ENCODE results near the gene CPA1. TPM values are rescaled to one million over a fixed set of nuclear protein-coding genes. Genes with fewer than 3 reads are reported as not detected.

CPA1 gene
- total and polyA plus RNA-seq, 2 of the 13 experiments (the other 11 are each of a cell fraction or from before 2014, with no cell fraction given) = 0.20 to 0.58 TPM

DNA sequence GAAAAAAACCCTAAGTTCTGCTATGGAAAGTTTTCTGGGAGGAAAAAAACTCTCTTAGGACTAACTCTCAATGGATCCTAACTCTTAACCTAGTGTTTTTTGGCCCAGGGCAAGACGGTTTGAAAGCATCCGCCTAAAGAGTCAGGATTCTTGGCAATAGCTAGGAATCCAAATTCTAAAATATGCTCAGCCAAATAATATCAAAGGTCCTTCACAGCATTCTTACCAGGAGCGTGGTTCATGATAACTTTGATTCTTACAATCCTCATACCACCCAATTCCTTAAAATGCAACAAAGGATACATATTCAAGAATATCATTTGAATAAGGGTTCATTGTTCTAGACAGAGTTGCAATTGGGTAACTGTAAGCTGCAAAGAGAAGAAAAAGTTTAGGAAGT, 21.3 kb downstream of the CPA1 start:
- no peak for ATAC-seq
- no peaks in the 10 kb centered on the region for H3K9me3 ChIP-seq (ENCODE audit: low read length)
- WGBS (ENCODE audit: low lambda C conversion rate) = 89% methylated on average over 3 of the region's 3 CpGs
- H3K27ac ChIP-seq (ENCODE audit: extremely low read length, insufficient read depth, low read length) = no peak overlapping the region
- H3K4me3 ChIP-seq (replicated peaks in 1 of 3; ENCODE audit: insufficient read depth in 1 of 3, low read depth in 2 of 3, low read length in 3 of 3) = no peak overlapping the region
- H2AFZ ChIP-seq (ENCODE audit: low read length) = no peak overlapping the region
- no peak overlapping the region for H3K9ac ChIP-seq (ENCODE audit: insufficient read depth, low read depth, low read length)
- intact Hi-C loops (cut with micrococcal nuclease; ENCODE audit: unreplicated experiment) (no loop called here), in situ Hi-C loops (cut with HindIII; ENCODE audit: extremely low pct_ligation_motif_present, low pct_unique_long_range_greater_than_20kb) (no loop called here)
- no TSS peak for BruUV-seq (replicated peaks)
- TF ChIP-seq, protein P1, sequence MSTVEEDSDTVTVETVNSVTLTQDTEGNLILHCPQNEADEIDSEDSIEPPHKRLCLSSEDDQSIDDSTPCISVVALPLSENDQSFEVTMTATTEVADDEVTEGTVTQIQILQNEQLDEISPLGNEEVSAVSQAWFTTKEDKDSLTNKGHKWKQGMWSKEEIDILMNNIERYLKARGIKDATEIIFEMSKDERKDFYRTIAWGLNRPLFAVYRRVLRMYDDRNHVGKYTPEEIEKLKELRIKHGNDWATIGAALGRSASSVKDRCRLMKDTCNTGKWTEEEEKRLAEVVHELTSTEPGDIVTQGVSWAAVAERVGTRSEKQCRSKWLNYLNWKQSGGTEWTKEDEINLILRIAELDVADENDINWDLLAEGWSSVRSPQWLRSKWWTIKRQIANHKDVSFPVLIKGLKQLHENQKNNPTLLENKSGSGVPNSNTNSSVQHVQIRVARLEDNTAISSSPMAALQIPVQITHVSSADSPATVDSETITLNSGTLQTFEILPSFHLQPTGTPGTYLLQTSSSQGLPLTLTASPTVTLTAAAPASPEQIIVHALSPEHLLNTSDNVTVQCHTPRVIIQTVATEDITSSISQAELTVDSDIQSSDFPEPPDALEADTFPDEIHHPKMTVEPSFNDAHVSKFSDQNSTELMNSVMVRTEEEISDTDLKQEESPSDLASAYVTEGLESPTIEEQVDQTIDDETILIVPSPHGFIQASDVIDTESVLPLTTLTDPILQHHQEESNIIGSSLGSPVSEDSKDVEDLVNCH (CRISPR knock-in tag; IDR thresholded peaks at IDR 0.05) = no peak
- TF ChIP-seq POLR2AphosphoS2 (IDR thresholded peaks at IDR 0.05; ENCODE audit: low read depth, low read length) (no peak), MYNN (CRISPR knock-in tag; IDR thresholded peaks at IDR 0.05; ENCODE audit: low read depth) (no peak), TBX3 (IDR thresholded peaks at IDR 0.05; ENCODE audit: borderline replicate concordance) (no peak), ZNF484 (CRISPR knock-in tag; IDR thresholded peaks at IDR 0.05; ENCODE audit: borderline replicate concordance, low read depth) (no peak), TEAD3 (CRISPR knock-in tag; optimal IDR thresholded peaks at IDR 0.05; ENCODE audit: borderline replicate concordance) (no peak), ZNF160 (CRISPR knock-in tag; IDR thresholded peaks at IDR 0.05) (no peak), PLRG1 (conservative IDR thresholded peaks at IDR 0.05) (no peak), NFYC (CRISPR knock-in tag; IDR thresholded peaks at IDR 0.05) (no peak), SRF (IDR thresholded peaks at IDR 0.05; ENCODE audit: low read depth, low read length) (no peak), SMAD1 (CRISPR knock-in tag; IDR thresholded peaks at IDR 0.05; ENCODE audit: borderline replicate concordance, low read depth) (no peak)
- TF ChIP-seq, protein P2, sequence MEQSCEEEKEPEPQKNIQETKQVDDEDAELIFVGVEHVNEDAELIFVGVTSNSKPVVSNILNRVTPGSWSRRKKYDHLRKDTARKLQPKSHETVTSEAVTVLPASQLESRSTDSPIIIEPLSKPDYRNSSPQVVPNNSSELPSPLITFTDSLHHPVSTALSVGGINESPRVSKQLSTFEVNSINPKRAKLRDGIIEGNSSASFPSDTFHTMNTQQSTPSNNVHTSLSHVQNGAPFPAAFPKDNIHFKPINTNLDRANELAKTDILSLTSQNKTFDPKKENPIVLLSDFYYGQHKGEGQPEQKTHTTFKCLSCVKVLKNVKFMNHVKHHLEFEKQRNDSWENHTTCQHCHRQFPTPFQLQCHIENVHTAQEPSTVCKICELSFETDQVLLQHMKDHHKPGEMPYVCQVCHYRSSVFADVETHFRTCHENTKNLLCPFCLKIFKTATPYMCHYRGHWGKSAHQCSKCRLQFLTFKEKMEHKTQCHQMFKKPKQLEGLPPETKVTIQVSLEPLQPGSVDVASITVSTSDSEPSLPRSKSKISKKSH (CRISPR knock-in tag; IDR thresholded peaks at IDR 0.05; ENCODE audit: borderline replicate concordance) = no peak
- TF ChIP-seq, protein P3, sequence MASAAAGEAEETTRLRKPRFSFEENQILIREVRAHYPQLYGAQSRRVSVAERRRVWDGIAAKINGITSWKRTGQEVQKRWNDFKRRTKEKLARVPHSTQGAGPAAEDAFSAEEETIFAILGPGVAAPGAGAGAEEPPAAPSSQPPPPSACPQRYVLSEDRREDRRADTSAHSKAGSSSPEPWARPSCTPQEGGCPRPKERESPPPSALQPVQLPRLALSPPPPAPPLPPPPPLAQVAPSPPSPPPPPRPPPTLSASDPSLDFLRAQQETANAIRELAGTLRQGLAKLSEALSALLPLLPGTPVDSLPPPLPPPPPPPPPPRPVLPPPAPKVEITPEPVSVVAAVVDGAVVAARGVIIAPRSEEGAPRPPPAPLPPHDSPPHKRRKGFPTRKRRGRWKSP (CRISPR knock-in tag; IDR thresholded peaks at IDR 0.05) = no peak
- TF ChIP-seq, protein P4, sequence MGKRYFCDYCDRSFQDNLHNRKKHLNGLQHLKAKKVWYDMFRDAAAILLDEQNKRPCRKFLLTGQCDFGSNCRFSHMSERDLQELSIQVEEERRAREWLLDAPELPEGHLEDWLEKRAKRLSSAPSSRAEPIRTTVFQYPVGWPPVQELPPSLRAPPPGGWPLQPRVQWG (CRISPR knock-in tag; IDR thresholded peaks at IDR 0.05; ENCODE audit: borderline replicate concordance, low read depth) = no peak
- no peaks in the 10 kb centered on the region; a peak in 1 of 5 replicates for H3K36me3 ChIP-seq (replicated peaks in 1 of 2; ENCODE audit: control insufficient read depth in 1 of 2, insufficient read depth in 2 of 2, low read length in 2 of 2)
- FAIRE-seq = no peak
- ChIA-PET CTCF (ENCODE audit: low intra/inter-chr PET ratio, low total read pairs) (no interaction called here), POLR2A (no interaction called here)
- DNase-seq (ENCODE audit: low spot score) = no peak
- H3K4me1 ChIP-seq (ENCODE audit: insufficient read depth, low read length) = no peaks in the 10 kb centered on the region
- no peaks in the 10 kb centered on the region for H3K27me3 ChIP-seq (ENCODE audit: control insufficient read depth in 1 of 2, insufficient read depth in 2 of 2, low read length in 2 of 2)
- no peaks in the 10 kb centered on the region for H3K79me2 ChIP-seq (ENCODE audit: insufficient read depth, low read length)
- H4K20me1 ChIP-seq (ENCODE audit: insufficient read depth, low read length) = no peaks in the 10 kb centered on the region
- no peak overlapping the region for H3K4me2 ChIP-seq (ENCODE audit: low read depth, low read length)
